ENCODE results near the gene KRTAP19-3.

DNA sequence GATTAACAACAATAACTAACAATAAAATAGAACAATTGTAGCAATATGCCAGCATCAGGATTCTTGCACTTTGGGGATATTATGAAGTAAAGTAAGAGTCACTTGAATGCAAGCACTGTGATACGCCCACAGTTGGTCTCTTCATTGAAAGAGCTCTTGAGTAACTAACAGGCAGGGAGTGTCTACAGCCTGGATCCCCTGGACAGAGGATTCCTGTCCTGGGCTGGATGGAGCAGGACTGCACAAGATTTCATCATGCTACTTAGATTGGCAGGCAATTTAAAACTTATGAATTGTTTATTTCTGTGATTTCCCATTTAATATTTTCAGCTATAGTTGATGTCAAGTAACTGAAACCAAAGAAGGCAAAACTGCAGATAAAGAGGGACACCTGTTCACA, 23.9 kb upstream of the KRTAP19-3 start:
- TF ChIP-seq TAF1 (IDR thresholded peaks at IDR 0.05; ENCODE audit: low read depth, low read length): no peak
- no peak for TF ChIP-seq POLR2A (IDR thresholded peaks at IDR 0.05; ENCODE audit: low read depth, low read length)
- TF ChIP-seq POLR2AphosphoS5 (IDR thresholded peaks at IDR 0.05; ENCODE audit: low read depth, low read length): no peak

All from GM12891 (cell line).